HCT116 (cell line): ENCODE measurements around the gene MCC. TPM values are rescaled to one million over a fixed set of nuclear protein-coding genes. Genes with fewer than 3 reads are reported as not detected.

Experiments used
- ATAC-seq: fragments of 200-7000 bp; cut with Tn5 transposase; 2 replicates; pipeline ENCODE4 v1.9.1; 2020; ENCODE audit warnings: mild to moderate bottlenecking, moderate library complexity
- BruUV-seq: library from RNA; stranded (reverse); fragments of 400-500 nt; replicated peaks from 2 replicates; lab custom pipeline; 2021; lab: Mats Ljungman, UMichigan
- CTCF ChIA-PET: fragments of 300-600 bp; sonication (Branson Sonifier 250); formaldehyde crosslinking; loops from one replicate; lab custom pipeline; 2021; ENCODE audit warnings: antibody characterized with exemption; lab: Charles Lee
- POLR2A ChIA-PET: fragments of 300-600, 350-600 bp; sonication (Branson Sonifier 250); formaldehyde crosslinking; loops from one replicate; lab custom pipeline; 2021; ENCODE audit warnings: antibody characterized with exemption; lab: Charles Lee
- RAD21 ChIA-PET, 2 experiments: fragments of 300-600 bp; sonication (Branson Sonifier 250); formaldehyde crosslinking; loops; one replicate each; lab custom pipeline; 2023; ENCODE audit warnings: low total read pairs in 2 of 2; ENCODE audit not compliant: uncharacterized antibody in 2 of 2, unreplicated experiment in 2 of 2, low non-redundant PET in 1 of 2; lab: Charles Lee
- DNase-seq: peaks from one replicate; pipeline ENCODE4 v3.0.0-alpha.2; 2010; ENCODE audit warnings: low read depth, low spot score
- H2AFZ ChIP-seq: fragments of 200-600 bp; shearing (Covaris generic), sonication (generic); 2 replicates; pipeline ENCODE4 v1.6.1; 2017; ENCODE audit warnings: low read depth, mixed run types, mixed read lengths, antibody characterized with exemption, low read length; ENCODE audit not compliant: poor library complexity, severe bottlenecking
- H3K27ac ChIP-seq: 2 replicates; pipeline ENCODE4 v1.5.1; 2012; ENCODE audit warnings: low read depth, low read length
- H3K27me3 ChIP-seq: fragments of 200-600 bp; sonication (generic); 2 replicates; pipeline ENCODE4 v1.6.1; 2016; ENCODE audit warnings: mixed run types, low read length, mixed read lengths; ENCODE audit not compliant: insufficient read depth
- H3K36me3 ChIP-seq, 2 experiments: fragments of 200-500 bp in 1 of 2; fragments of 200-600 bp in 1 of 2; sonication (Bioruptor generic) in 1 of 2; sonication (generic) in 1 of 2; 2 replicates each; pipeline versions ENCODE4 v1.5.1 to v1.6.1; 2014 to 2016; ENCODE audit warnings: low read length in 2 of 2, inconsistent platforms in 1 of 2, mixed read lengths in 1 of 2, mixed run types in 1 of 2; ENCODE audit not compliant: insufficient read depth in 2 of 2, control insufficient read depth in 1 of 2
- H3K4me1 ChIP-seq, 2 experiments: fragments of 200-600 bp in 1 of 2; sonication (generic) in 1 of 2; 2 replicates each; pipeline versions ENCODE4 v1.5.1 to v1.6.1; 2012 to 2017; ENCODE audit warnings: low read length in 2 of 2, inconsistent platforms in 1 of 2, mild to moderate bottlenecking in 1 of 2, mixed read lengths in 1 of 2, mixed run types in 1 of 2, moderate library complexity in 1 of 2; ENCODE audit not compliant: insufficient read depth in 2 of 2, control insufficient read depth in 1 of 2
- H3K4me2 ChIP-seq: fragments of 200-600 bp; sonication (generic); 2 replicates; pipeline ENCODE4 v1.6.1; 2017; ENCODE audit warnings: mixed run types, low read length, mixed read lengths
- H3K4me3 ChIP-seq, 2 experiments: fragments of 200-600 bp in 1 of 2; sonication (generic) in 1 of 2; replicated peaks in 1 of 2; 2 replicates each; pipeline ENCODE4 v1.5.1; 2011 to 2016; ENCODE audit warnings: low read length in 2 of 2, control low read depth in 1 of 2, low read depth in 1 of 2, mild to moderate bottlenecking in 1 of 2, mixed read lengths in 1 of 2, mixed run types in 1 of 2
- H3K79me2 ChIP-seq: fragments of 200-600 bp; sonication (generic); 2 replicates; pipeline ENCODE4 v1.6.1; 2017; ENCODE audit warnings: mild to moderate bottlenecking, mixed run types, low read length, moderate library complexity, mixed read lengths; ENCODE audit not compliant: insufficient read depth
- H3K9ac ChIP-seq: fragments of 200-600 bp; sonication (generic); 2 replicates; pipeline ENCODE4 v1.6.1; 2016; ENCODE audit warnings: low read length, mixed read lengths
- H3K9me2 ChIP-seq: fragments of 200-600 bp; sonication (generic), shearing (Covaris generic); 2 replicates; pipeline ENCODE4 v1.6.1; 2017; ENCODE audit warnings: mixed run types, mild to moderate bottlenecking, moderate library complexity; ENCODE audit not compliant: insufficient read depth
- H3K9me3 ChIP-seq, 2 experiments: fragments of 200-500 bp in 1 of 2; fragments of 200-600 bp in 1 of 2; sonication (Bioruptor generic) in 1 of 2; sonication (generic) in 1 of 2; 2 replicates each; pipeline ENCODE4 v1.6.1; 2014 to 2017; ENCODE audit warnings: low read length in 2 of 2, mixed read lengths in 2 of 2, inconsistent platforms in 1 of 2, low read depth in 1 of 2, mild to moderate bottlenecking in 1 of 2, mixed run types in 1 of 2, moderate library complexity in 1 of 2; ENCODE audit not compliant: control insufficient read depth in 1 of 2, insufficient read depth in 1 of 2
- H4K20me1 ChIP-seq: fragments of 200-600 bp; sonication (generic), shearing (Covaris generic); 2 replicates; pipeline ENCODE4 v1.6.1; 2017; ENCODE audit warnings: mixed run types, mild to moderate bottlenecking, moderate library complexity; ENCODE audit not compliant: insufficient read depth
- POLR2A ChIP-seq: IDR thresholded peaks from 2 replicates; pipeline ENCODE4 v1.7.0; 2011; ENCODE audit warnings: borderline replicate concordance; ENCODE audit not compliant: insufficient read depth, insufficient read length; ENCODE audit errors: extremely low read depth
- RAD21 ChIP-seq: IDR thresholded peaks from 2 replicates; pipeline ENCODE4 v1.6.1; 2012; ENCODE audit warnings: low read depth, mild to moderate bottlenecking
- intact Hi-C: fragments of 100-400 bp; cut with micrococcal nuclease; formaldehyde crosslinking; loops from 2 replicates; pipeline ENCODE4 v1.10.0; 2022
- total RNA-seq: library from RNA; stranded (reverse); gene quantifications from one replicate; pipeline ENCODE4 v1.2.1, GENCODE V29; 2021; ENCODE audit not compliant: unreplicated experiment
- TF ChIP-seq, protein P1 (sequence below), 3 experiments: fragments of 200-600 bp in 1 of 3; sonication (generic) in 1 of 3; IDR thresholded peaks in 2 of 3; conservative IDR thresholded peaks in 1 of 3; 2 replicates each; pipeline ENCODE4 v1.5.1; 2012 to 2017; ENCODE audit warnings: low read depth in 2 of 3, low read length in 2 of 3, antibody characterized with exemption in 1 of 3, borderline replicate concordance in 1 of 3, control low read depth in 1 of 3, mild to moderate bottlenecking in 1 of 3, mixed read lengths in 1 of 3, mixed run types in 1 of 3, moderate library complexity in 1 of 3; ENCODE audit not compliant: insufficient read depth in 1 of 3
- TF ChIP-seq, protein P2 (sequence below): IDR thresholded peaks from 2 replicates; pipeline ENCODE4 v1.6.1; 2012

Gene MCC
- total RNA-seq, 1 experiment from 2014 or later = 20.1 TPM

DNA sequence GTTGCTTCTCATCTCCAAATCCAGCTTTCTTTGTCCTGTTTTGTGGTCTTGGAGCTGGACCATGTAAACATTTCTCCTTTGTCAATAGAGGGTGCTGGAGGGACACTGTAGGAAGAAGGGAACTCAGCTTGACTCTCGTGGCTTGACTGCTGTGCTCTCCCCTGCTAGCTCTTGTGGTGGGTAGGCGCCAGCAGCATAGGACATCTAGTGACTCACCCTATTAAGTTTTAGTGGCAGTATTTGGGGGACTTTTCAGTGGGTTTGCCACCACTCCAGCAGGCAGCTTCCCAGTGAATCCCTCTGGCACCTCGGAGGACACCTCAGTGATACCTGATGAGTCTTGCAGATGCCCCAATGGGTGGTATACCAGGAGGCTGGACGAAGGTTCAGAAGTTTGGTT is 151.3 kb downstream of the MCC start:
- Histone ChIP-seq H3K27ac (no peak overlapping the region), H2AFZ (peak overlapping the region; percentile 67), H3K4me1 (no peaks in the 10 kb centered on the region), H4K20me1 (no peaks in the 10 kb centered on the region), H3K4me3 (no peak overlapping the region), H3K9ac (no peak overlapping the region), H3K9me2 (no peaks in the 10 kb centered on the region), H3K27me3 (no peaks in the 10 kb centered on the region), H3K9me3 (no peaks in the 10 kb centered on the region), H3K36me3 (no peaks in the 10 kb centered on the region), H3K79me2 (no peaks in the 10 kb centered on the region), H3K4me2 (peak overlapping the region; percentile 16; the same call in 1 of the 2 replicates)
- ATAC-seq = peak; percentile 95
- peak; percentile 70 for DNase-seq
- ChIA-PET CTCF (interaction anchor here (0.7 to 3.5 kb wide), 13 partner anchors 20 to 341 kb away, joined by 3 to 31 read pairs (median 4); no protein-coding TSS in a partner anchor), POLR2A (no interaction called here), RAD21 (interaction anchor here (0.9 to 2.2 kb wide), 3 partner anchors 152 to 265 kb away, joined by 3 to 15 read pairs (median 8); no protein-coding TSS in a partner anchor)
- TF ChIP-seq, protein P1, sequence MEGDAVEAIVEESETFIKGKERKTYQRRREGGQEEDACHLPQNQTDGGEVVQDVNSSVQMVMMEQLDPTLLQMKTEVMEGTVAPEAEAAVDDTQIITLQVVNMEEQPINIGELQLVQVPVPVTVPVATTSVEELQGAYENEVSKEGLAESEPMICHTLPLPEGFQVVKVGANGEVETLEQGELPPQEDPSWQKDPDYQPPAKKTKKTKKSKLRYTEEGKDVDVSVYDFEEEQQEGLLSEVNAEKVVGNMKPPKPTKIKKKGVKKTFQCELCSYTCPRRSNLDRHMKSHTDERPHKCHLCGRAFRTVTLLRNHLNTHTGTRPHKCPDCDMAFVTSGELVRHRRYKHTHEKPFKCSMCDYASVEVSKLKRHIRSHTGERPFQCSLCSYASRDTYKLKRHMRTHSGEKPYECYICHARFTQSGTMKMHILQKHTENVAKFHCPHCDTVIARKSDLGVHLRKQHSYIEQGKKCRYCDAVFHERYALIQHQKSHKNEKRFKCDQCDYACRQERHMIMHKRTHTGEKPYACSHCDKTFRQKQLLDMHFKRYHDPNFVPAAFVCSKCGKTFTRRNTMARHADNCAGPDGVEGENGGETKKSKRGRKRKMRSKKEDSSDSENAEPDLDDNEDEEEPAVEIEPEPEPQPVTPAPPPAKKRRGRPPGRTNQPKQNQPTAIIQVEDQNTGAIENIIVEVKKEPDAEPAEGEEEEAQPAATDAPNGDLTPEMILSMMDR (IDR thresholded peaks at IDR 0.05 in 2 of 3, conservative IDR thresholded peaks at IDR 0.05 in 1 of 3; ENCODE audit: borderline replicate concordance in 1 of 3, insufficient read depth in 1 of 3, low read depth in 2 of 3, low read length in 2 of 3) = peak; percentile 60 to 69 (median 68)
- peak; percentile 88 for TF ChIP-seq RAD21
- TF ChIP-seq POLR2A = no peak
- no TSS peak for BruUV-seq
- intact Hi-C loops = loop anchor here (1.0 kb wide), 2 partner anchors 176 to 269 kb away; partner anchors contain the start of gene YTHDC2

DNA sequence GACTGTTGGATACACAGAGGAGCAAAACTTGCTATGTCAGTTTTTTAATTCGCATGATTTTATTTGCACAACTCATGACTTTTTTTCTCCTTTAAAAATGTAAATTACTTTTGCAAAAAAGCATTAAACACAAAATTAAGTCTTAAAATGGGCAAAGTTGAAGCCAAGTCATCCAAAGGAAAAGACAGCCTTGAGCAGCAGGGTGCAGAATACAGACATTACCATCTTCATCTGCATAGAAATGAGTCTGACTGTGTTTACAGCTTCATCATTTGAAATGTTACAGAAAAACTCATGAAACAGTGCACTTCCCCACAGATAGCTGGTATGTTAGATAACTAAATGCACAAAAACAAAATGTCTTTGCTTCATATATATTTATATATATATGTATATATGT is 154.8 kb downstream of the MCC start:
- ChIA-PET POLR2A (no interaction called here), CTCF (interaction anchor here (1.3 to 5.2 kb wide), 4 partner anchors 177 to 337 kb away, joined by 3 to 34 read pairs (median 10); no protein-coding TSS in a partner anchor), RAD21 (no interaction called here)
- H4K20me1 ChIP-seq = no peaks in the 10 kb centered on the region
- no peaks in the 10 kb centered on the region for H3K79me2 ChIP-seq
- no TSS peak for BruUV-seq
- H3K27me3 ChIP-seq = no peaks in the 10 kb centered on the region
- H3K4me3 ChIP-seq = no peak overlapping the region
- DNase-seq (no peak), ATAC-seq (no peak)
- H3K9me3 ChIP-seq = no peaks in the 10 kb centered on the region
- TF ChIP-seq, protein P2, sequence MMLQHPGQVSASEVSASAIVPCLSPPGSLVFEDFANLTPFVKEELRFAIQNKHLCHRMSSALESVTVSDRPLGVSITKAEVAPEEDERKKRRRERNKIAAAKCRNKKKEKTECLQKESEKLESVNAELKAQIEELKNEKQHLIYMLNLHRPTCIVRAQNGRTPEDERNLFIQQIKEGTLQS = no peak
- intact Hi-C loops = no loop called here
- no peak overlapping the region for H2AFZ ChIP-seq
- no peak overlapping the region for H3K4me2 ChIP-seq
- H3K9me2 ChIP-seq = no peaks in the 10 kb centered on the region
- no peaks in the 10 kb centered on the region for H3K36me3 ChIP-seq
- no peak overlapping the region for H3K9ac ChIP-seq
- H3K4me1 ChIP-seq = peaks cover 0 to 11% of the 10 kb centered on the region in 2 experiments; a peak in 2 of 4 replicates
- no peak overlapping the region for H3K27ac ChIP-seq
